Left hindlimb (tissue), 1 donor: ENCODE results near the gene NUP188.
A peak's percentile ranks its signal among the peaks of the same experiment; 100 is the strongest.
"Not testable (repeated sequence)": the region's sequence is repeated elsewhere in the genome, so short reads cannot be mapped to it uniquely, and the experiment has no call there.

Source experiments
- DNase-seq: peaks from one replicate; pipeline ENCODE4 v3.0.0-alpha.2; 2018

NUP188 gene

GRCh38 chr9:128943832-128944620, 3.5 kb upstream of the NUP188 start:
- no peak for DNase-seq

DNA sequence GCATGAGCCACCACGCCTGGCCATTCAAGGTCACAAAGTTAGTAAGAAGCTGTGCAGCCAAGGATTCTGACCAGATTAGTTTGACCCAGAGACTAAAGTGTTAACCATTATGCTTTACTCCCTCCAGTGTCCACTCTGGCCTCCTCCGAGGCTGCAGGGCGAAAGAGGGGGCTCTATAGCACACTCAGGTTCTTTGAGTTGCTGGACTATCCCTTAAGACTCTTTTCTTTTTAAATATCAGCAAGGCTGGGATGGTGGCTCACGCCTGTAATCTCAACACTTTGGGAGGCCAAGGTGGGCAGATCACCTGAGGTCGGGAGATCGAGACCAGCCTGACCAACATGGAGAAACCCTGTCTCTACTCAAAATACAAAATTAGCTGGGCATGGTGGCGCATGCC, 2.5 kb upstream of the NUP188 start:
- DNase-seq: not testable (repeated sequence)

DNA sequence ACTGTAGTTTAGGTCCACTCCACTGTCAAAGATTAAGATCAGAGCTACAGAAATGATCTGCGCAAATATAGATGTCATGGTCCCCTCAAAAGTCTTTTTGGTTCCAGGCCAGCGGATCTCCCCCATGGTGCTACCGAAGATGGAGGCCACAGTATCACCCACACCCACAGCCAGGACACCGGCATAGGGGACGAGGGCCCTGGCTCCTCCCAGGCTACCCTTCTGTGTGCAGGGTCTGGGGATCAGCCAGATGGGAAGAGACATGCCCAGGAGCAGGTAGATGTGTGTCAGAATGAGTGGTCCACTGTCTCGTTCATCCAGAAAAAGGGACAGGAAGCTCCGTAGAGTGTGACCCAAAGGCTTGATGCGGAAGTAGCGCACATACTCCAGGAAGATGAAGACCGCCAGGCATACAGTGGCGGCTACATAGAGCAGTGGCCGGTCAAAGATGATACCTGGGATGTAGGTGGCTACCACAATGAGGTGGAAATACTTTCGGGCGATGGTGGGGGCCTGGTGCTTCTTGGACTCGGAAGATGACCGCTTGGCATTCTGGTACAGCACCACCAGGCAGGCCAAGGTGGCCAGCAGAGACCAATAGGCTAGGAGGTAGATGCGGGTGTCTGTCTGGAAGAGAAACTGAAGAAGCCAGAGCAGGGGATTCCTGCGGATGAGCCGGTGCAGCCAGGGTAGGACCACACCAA, 1.5 kb upstream of the NUP188 start:
- DNase-seq: no peak

GRCh38 chr9:128946571-128947276, 775 bp upstream of the NUP188 start:
- no peak for DNase-seq

GRCh38 chr9:128947277-128947526, 297 bp upstream of the NUP188 start:
- no peak for DNase-seq

DNA sequence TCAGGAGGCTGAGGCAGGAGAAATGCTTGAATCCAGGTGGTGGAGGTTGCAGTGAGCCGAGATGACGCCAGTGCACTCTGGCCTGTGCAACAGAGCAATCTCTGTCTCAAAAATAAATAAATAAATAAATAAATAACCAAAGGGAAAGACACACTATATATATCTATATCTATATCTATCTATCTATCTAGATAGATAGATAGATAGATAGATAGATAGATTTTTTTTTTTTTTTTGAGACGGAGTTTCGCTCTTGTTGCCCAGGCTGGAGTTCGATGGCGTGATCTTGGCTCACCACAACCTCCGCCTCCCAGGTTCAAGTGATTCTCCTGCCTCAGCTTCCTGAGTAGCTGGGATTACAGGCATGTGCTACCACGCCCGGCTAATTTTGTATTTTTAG, 13.9 kb downstream of the NUP188 start:
- not testable (repeated sequence) for DNase-seq

DNA sequence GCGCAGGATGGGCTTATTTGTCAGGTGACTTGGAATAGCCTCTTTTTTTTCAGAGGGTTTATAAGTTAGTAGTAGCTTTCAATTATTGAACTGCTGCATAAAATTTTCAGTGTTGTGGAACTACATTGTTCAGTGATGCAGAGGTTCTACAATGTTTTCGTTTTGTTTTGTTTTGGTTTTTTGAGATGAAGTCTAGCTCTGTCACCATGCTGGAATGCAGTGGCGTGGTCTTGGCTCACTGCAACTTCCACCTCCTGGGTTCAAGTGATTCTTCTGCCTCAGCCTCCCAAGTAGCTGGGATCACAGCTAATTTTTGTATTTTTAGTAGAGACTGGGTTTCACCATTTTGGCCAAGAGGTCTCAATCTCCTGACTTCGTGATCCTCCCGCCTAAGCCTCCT, 22.0 kb downstream of the NUP188 start:
- no peak for DNase-seq

DNA sequence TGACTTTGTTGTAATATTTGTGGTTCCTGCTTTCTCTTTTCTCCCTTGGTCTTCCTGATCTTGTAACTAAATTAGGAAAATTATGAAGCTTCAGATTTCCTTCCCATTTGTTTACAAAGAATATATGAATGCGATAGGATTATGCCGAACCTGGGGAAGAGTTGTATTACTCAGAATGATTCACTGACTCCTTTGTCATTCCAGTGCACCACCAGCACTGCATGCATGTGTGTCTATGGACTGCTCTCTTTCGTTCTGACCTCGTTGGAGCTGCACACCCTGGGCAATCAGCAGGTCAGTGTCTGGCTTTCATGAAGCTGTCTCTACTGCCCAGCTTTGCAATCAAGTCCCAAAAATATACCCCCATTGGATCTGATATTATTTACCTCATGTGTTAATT, 25.5 kb downstream of the NUP188 start:
- DNase-seq: no peak

- DNase-seq: no peak
These were observed 31.6 kb downstream of the NUP188 start for GRCh38 chr9:128979111-128979510.

DNA sequence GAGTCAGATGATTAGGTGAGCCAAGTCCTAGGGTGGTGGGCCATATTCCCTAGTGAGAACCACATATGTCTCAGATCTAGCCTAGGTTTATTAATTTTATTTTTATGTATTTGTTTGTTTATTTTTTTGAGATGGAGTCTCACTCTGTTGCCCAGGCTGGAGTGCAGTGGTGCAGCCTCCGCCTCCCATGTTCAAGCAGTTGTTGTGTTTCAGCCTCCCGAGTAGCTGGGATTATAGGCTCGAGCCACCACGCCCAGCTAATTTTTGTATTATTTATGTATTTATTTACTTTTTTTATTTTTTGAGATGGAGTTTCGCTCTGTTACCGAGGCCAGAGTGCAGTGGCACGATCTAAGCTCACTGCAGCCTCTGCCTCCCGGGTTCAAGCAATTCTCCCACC, 36.0 kb downstream of the NUP188 start:
- DNase-seq: no peak

GRCh38 chr9:128986671-128987070, 39.2 kb downstream of the NUP188 start:
- DNase-seq: no peak

DNA sequence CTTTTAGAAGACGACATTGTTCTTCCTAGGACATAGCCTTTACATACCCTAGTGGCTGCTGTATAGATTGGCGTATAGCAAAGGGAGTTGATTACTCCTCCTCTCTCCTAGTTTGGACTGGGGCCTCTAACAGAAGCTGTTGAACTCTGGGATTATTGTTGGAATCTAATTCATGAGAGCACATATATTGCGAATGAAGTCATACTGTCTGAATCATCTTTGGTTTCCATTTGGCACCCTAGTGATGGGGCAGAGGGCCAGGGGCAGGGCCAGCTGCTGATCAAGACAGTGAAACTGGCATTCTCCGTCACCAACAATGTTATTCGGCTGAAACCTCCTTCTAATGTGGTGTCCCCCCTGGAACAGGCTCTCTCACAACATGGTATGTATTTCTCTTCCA, 40.3 kb downstream of the NUP188 start:
- DNase-seq: peak; percentile 70

DNA sequence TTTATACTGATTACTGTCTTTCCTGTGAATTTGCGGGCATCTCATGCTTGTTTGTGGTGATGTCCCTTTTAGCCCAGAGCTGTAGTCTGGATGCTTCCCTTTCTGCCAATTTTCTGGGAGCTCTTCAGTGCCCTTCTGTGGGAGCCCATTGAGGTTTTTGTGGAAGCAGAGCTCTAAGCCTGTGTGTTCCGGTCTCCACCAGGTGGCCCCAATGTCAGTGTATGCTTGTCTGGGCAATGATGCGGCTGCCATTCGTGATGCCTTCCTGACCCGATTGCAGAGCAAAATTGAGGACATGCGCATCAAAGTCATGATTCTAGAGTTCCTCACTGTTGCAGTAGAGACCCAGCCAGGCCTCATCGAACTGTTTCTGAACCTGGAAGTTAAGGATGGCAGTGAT, 45.5 kb downstream of the NUP188 start:
- DNase-seq: no peak

DNA sequence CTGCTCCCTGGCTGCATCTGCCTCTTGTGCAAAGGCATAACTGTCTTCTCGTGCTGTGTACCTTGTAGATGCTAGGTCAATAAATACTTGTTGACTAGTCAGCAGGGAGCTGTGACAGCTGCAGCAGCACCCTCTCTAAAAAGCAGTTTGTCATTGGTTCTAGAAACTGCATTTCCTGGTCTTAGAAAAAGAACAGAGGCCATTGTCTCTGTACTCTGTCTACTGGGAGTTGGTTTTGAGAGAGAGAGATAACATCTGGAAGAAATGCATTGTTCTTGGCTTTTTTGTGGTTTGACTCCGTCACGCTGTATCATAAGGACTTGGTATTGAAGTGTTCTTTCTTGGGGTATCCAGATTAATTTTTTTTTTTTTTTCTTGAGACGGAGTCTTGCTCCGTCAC, 48.3 kb downstream of the NUP188 start:
- DNase-seq: no peak

DNA sequence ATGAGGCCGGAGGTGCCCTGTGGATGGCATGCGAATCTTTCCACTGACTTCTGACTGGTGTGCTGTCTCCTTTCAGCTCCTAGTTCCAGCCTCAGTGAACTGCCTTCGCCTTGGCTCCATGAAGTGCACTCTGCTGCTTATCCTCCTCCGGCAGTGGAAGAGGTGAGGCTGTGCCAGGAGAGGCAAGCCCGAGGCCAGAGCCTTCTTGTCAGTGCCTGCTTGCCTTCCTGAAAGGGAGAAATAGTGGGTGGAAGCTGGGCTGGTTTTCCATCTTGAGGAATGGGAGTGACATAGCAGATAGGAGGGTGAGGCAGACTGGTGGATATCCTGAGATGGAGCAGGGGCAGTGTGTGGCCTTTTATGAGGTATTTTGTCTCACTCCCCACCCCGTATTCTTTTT, 51.0 kb downstream of the NUP188 start:
- no peak for DNase-seq

GRCh38 chr9:128999581-129000206, 52.2 kb downstream of the NUP188 start:
- DNase-seq: no peak

DNA sequence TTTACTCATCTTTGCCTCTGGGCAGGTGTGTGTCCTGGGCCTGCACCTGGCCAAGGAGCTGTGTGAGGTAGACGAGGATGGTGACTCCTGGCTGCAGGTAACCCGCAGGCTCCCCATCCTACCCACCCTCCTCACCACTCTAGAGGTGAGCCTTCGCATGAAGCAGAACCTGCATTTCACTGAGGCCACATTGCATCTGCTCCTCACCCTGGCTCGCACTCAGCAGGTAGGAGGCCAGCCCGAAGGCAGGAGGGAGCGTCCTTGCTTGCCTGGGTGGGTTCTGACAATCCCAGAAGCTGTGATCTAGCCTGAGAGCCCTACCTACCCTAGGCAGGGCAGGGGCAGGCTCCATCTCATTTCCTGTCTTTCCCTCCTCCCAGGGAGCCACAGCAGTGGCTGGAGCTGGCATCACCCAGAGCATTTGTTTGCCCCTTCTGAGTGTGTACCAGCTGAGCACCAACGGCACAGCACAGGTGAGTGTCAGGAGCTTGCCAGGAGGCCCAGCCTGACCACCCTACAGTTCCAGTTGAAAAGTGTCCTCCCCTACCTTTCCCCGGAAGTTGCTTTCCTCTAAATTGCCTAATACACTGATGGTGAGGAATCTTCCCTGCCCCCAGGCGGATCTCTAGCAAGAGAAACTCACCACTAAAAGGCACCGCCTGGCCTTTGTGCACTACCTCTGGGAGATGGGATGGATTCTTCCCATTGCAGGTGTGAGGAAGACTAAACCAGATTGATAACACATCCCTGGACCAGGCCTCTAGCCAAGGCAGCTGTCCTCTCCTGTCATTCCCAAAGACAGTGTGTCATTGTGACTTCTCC, 54.2 kb downstream of the NUP188 start:
- DNase-seq: no peak

- no peak for DNase-seq
These were observed 55.5 kb downstream of the NUP188 start for GRCh38 chr9:129002992-129003391.

GRCh38 chr9:129004173-129004572, 56.7 kb downstream of the NUP188 start:
- not testable (repeated sequence) for DNase-seq

DNA sequence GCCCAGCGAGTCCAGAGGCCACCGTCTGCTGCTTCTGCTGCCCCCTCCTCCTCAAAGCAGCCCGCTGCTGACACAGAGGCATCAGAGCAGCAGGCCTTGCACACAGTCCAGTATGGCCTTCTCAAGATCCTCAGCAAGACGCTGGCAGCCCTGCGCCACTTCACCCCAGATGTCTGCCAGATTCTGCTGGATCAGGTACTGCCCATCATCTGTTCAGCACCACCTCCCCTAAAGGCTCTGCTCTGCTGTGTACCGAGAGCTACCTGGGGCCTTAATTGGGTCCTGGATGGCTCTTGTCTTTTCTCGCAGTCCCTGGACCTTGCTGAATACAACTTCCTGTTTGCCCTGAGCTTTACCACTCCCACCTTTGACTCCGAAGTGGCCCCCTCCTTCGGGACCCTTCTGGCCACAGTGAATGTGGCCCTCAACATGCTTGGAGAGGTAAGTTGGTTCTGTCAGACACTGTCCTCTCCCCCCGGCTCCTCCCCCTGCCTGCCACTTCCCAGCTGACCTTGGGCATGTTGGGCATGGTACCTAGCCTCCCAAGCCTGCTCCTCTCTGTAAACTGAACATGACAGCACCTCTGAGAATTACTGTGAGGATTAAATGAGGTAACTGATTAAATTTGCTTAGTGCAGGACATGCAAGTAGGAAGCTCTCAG, 58.0 kb downstream of the NUP188 start:
- no peak for DNase-seq

GRCh38 chr9:129006328-129007034, 59.0 kb downstream of the NUP188 start:
- DNase-seq: peak; percentile 65
